Psoas muscle (tissue), 8 donors: ENCODE results near the gene RAB11FIP4. TPM values are rescaled to one million over a fixed set of nuclear protein-coding genes. Genes with fewer than 3 reads are reported as not detected.

ENCODE experiments used
- ATAC-seq, 4 donors: fragments of 200-7000 bp; cut with Tn5 transposase; one replicate each; pipeline ENCODE4 v1.9.1; 2020; ENCODE audit warnings: moderate library complexity in 3 of 4, mild to moderate bottlenecking in 2 of 4
- DNase-seq, 2 donors: peaks; one replicate each; pipeline ENCODE4 v3.0.0-alpha.2; 2020
- H3K27ac ChIP-seq: fragments of 200-600 bp; one replicate; pipeline ENCODE4 v1.8.0; 2022
- H3K27me3 ChIP-seq, 3 donors: fragments of 200-600 bp in 1 of 3; one replicate each; pipeline versions ENCODE4 v1.6.1 to v1.8.0; 2013 to 2022; ENCODE audit warnings: low read length in 2 of 3, mild to moderate bottlenecking in 2 of 3, moderate library complexity in 1 of 3; ENCODE audit not compliant: insufficient read depth in 3 of 3
- H3K36me3 ChIP-seq, 2 donors: fragments of 200-600 bp in 1 of 2; one replicate each; pipeline versions ENCODE4 v1.6.1 to v1.8.0; 2013 to 2022; ENCODE audit warnings: low read depth in 1 of 2, mild to moderate bottlenecking in 1 of 2, moderate library complexity in 1 of 2; ENCODE audit not compliant: insufficient read depth in 1 of 2
- H3K4me1 ChIP-seq: fragments of 200-600 bp; one replicate; pipeline ENCODE4 v1.8.0; 2022
- H3K4me3 ChIP-seq: fragments of 200-600 bp; one replicate; pipeline ENCODE4 v1.8.0; 2022; ENCODE audit warnings: mild to moderate bottlenecking
- H3K9me3 ChIP-seq: fragments of 200-600 bp; one replicate; pipeline ENCODE4 v1.8.0; 2022
- WGBS, 3 donors: extraction: QIAGEN DNeasy Blood & Tissue Kit; methylation state at CpG; one replicate each; pipeline versions ENCODE4 v1.1.6 to v1.1.7; 2013; 5-methylcytosine and 5-hydroxymethylcytosine counted together
- intact Hi-C, 2 donors: fragments of 100-400 bp; cut with DNase I; formaldehyde crosslinking; loops; one replicate each; pipeline versions ENCODE4 v1.11.0 to v1.14.2; 2022
- polyA plus RNA-seq, 3 donors: library from polyadenylated mRNA; stranded (reverse); fragments of 200-250 nt; gene quantifications; one replicate each; pipeline ENCODE4 v1.2.3, GENCODE V29; 2013
- total RNA-seq, 4 donors: library from RNA; stranded (reverse); fragmentation: NEBNext Ultra II Directional in 2 of 4; extraction: Animal tissue kit (Norgen Biotek cat#: 25700) in 2 of 4; gene quantifications; one replicate each; pipeline versions ENCODE4 v1.2.1 to v1.2.4, GENCODE V29; 2021 to 2023
- TF ChIP-seq, protein P1 (sequence below): fragments of 200-600 bp; IDR thresholded peaks from one replicate; pipeline ENCODE4 v1.8.0; 2022; ENCODE audit warnings: antibody characterized with exemption
- donor health status: healthy with polysubstance abuse.
- donor health status: DM: no; HTN: no; CAD: no; lungs with moderate emphysema.
- donor health status: Bipolar disorder and iron deficiency.
- donor health status: healthy.
- donor health status: DM: yes; HTN: yes; CAD: no.
- donor health status: DM: no; HTN: no; CAD: no.
- donor health status: DM: no; HTN: no; CAD: no.
- donor health status: DM: yes; HTN: yes; CAD: no.

The RAB11FIP4 gene
- total and polyA plus RNA-seq, 7 donors = 0.04 to 1.8 (median 0.41) TPM

GRCh38 chr17:31536451-31536850, 145.0 kb downstream of the RAB11FIP4 start:
- TF ChIP-seq, protein P1, sequence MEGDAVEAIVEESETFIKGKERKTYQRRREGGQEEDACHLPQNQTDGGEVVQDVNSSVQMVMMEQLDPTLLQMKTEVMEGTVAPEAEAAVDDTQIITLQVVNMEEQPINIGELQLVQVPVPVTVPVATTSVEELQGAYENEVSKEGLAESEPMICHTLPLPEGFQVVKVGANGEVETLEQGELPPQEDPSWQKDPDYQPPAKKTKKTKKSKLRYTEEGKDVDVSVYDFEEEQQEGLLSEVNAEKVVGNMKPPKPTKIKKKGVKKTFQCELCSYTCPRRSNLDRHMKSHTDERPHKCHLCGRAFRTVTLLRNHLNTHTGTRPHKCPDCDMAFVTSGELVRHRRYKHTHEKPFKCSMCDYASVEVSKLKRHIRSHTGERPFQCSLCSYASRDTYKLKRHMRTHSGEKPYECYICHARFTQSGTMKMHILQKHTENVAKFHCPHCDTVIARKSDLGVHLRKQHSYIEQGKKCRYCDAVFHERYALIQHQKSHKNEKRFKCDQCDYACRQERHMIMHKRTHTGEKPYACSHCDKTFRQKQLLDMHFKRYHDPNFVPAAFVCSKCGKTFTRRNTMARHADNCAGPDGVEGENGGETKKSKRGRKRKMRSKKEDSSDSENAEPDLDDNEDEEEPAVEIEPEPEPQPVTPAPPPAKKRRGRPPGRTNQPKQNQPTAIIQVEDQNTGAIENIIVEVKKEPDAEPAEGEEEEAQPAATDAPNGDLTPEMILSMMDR = no peak
- no peak overlapping the region for H3K27ac ChIP-seq
- no peaks in the 10 kb centered on the region for H3K27me3 ChIP-seq
- DNase-seq (no peak), ATAC-seq (no peak)
- no peaks in the 10 kb centered on the region for H3K36me3 ChIP-seq
- WGBS, 3 donors = 92 to 97% (median 94%) methylated on average over 5 of the region's 5 CpGs
- H3K9me3 ChIP-seq = no peaks in the 10 kb centered on the region
- H3K4me3 ChIP-seq = no peak overlapping the region
- intact Hi-C loops = no loop called here
- H3K4me1 ChIP-seq = no peaks in the 10 kb centered on the region

GRCh38 chr17:31537565-31538011, 146.1 kb downstream of the RAB11FIP4 start:
- no peak for DNase-seq

GRCh38 chr17:31538080-31538762, 146.7 kb downstream of the RAB11FIP4 start:
- no peaks in the 10 kb centered on the region for H3K4me1 ChIP-seq
- intact Hi-C loops = no loop called here
- 91 to 93% (median 91%) methylated on average over 7 of the region's 7 CpGs for WGBS, 3 donors
- H3K9me3 ChIP-seq = no peaks in the 10 kb centered on the region
- DNase-seq (no peak), ATAC-seq (no peak)
- no peak overlapping the region for H3K27ac ChIP-seq
- TF ChIP-seq, protein P1 = no peak
- H3K27me3 ChIP-seq = no peaks in the 10 kb centered on the region
- no peaks in the 10 kb centered on the region for H3K36me3 ChIP-seq
- H3K4me3 ChIP-seq = no peak overlapping the region

More at GRCh38 chr17:31537565-31538011, 146.1 kb downstream of the RAB11FIP4 start:
- WGBS, 3 donors = 45 to 64% (median 57%) methylated on average over 9 of the region's 9 CpGs
- no peaks in the 10 kb centered on the region for H3K36me3 ChIP-seq
- H3K27ac ChIP-seq = no peak overlapping the region
- no peak for ATAC-seq
- no peaks in the 10 kb centered on the region for H3K4me1 ChIP-seq
- H3K9me3 ChIP-seq = no peaks in the 10 kb centered on the region
- no peak overlapping the region for H3K4me3 ChIP-seq
- TF ChIP-seq, protein P1 = no peak
- intact Hi-C loops = no loop called here
- H3K27me3 ChIP-seq = no peaks in the 10 kb centered on the region

DNA sequence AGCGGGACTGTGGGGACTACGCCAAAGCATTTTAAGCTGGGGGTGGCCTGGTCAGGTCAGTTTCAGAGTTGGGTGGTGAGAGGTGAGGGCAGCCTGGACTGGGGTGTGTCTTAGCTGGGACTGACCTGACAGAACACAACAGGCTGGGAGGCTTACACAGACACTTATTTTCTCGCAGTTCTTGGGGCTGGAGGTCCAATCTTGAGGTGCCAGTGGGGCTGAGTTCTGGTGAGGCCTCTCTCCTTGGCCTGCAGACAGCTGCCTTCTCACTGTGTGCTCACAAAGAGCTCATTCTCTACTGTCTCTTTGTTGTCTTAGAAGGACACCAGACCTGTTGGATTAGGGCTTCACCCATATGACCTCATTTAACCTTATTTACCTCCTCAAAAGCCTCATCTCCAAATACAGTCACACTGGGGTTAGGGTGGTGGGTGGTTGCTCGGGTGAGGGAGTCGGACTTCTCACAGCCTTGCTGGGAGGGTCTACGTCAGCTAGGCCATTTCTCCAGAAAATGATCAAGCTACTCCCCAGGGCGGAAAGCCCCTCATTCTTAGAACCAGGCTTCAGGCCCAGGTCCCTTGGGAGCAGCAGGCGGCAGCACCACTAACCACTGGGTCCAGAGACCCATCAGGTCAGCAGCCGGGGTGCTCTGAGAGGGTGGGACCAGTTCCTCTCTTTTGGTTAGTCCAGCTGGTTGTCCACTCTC, 149.3 kb downstream of the RAB11FIP4 start:
- DNase-seq (no peak), ATAC-seq (no peak)
- H3K9me3 ChIP-seq = no peaks in the 10 kb centered on the region
- H3K27ac ChIP-seq = no peak overlapping the region
- 96 to 98% (median 97%) methylated on average over 9 of the region's 9 CpGs for WGBS, 3 donors
- H3K4me1 ChIP-seq = no peaks in the 10 kb centered on the region
- TF ChIP-seq, protein P1 = no peak
- H3K27me3 ChIP-seq = no peaks in the 10 kb centered on the region
- no peak overlapping the region for H3K4me3 ChIP-seq
- intact Hi-C loops = no loop called here
- H3K36me3 ChIP-seq = no peaks in the 10 kb centered on the region
